H1 (cell line): Measurements from ENCODE around the gene NNMT. TPM values are rescaled to one million over a fixed set of nuclear protein-coding genes. Genes with fewer than 3 reads are reported as not detected.
A peak's percentile ranks its signal among the peaks of the same experiment; 100 is the strongest.

Experiments
- CTCF ChIA-PET: fragments of 300-600 bp; sonication (Branson Sonifier 250); formaldehyde crosslinking; loops from one replicate; lab custom pipeline; 2021; ENCODE audit not compliant: partially characterized antibody; lab: Charles Lee
- POLR2A ChIA-PET: fragments of 300-600 bp; sonication (Branson Sonifier 250); formaldehyde crosslinking; loops from one replicate; lab custom pipeline; 2021; ENCODE audit warnings: inconsistent platforms; ENCODE audit not compliant: partially characterized antibody; lab: Charles Lee
- DNase-seq, 2 experiments: peaks; one replicate each; pipeline versions ENCODE4 v3.0.0 to v3.0.0-alpha.2; 2010 to 2022; ENCODE audit warnings: low spot score in 2 of 2, low read depth in 1 of 2, mixed read lengths in 1 of 2
- FAIRE-seq: peaks from 2 replicates; lab custom pipeline; 2011; peaks lifted over from hg19 to GRCh38; lab: Jason Lieb, UNC
- H2AFZ ChIP-seq: 2 replicates; pipeline ENCODE4 v1.8.1; 2012; ENCODE audit warnings: low read length, inconsistent platforms
- H2AK5ac ChIP-seq: 2 replicates; pipeline ENCODE4 v1.6.1; 2013; ENCODE audit warnings: low read depth, low read length
- H2BK120ac ChIP-seq: replicated peaks from 2 replicates; pipeline ENCODE3; 2013; ENCODE audit warnings: low read depth, low read length, inconsistent platforms
- H2BK12ac ChIP-seq: 2 replicates; pipeline ENCODE4 v1.6.1; 2013; ENCODE audit warnings: low read depth, low read length
- H2BK15ac ChIP-seq: 2 replicates; pipeline ENCODE4 v1.6.1; 2013; ENCODE audit warnings: low read length
- H2BK20ac ChIP-seq: 2 replicates; pipeline ENCODE4 v1.6.1; 2013; ENCODE audit warnings: low read length
- H2BK5ac ChIP-seq: 2 replicates; pipeline ENCODE4 v1.6.1; 2013; ENCODE audit warnings: low read depth, low read length
- H3K14ac ChIP-seq: 2 replicates; pipeline ENCODE4 v1.6.1; 2013; ENCODE audit warnings: inconsistent platforms; ENCODE audit not compliant: insufficient read length
- H3K18ac ChIP-seq: 2 replicates; pipeline ENCODE4 v1.6.1; 2013; ENCODE audit warnings: low read length; ENCODE audit errors: extremely low read depth
- H3K23ac ChIP-seq: 2 replicates; pipeline ENCODE4 v1.6.1; 2013; ENCODE audit warnings: inconsistent platforms; ENCODE audit not compliant: insufficient read length
- H3K23me2 ChIP-seq: 2 replicates; pipeline ENCODE4 v1.6.1; 2013; ENCODE audit warnings: low read depth, low read length
- H3K27ac ChIP-seq: 2 replicates; pipeline ENCODE4 v1.6.1; 2011; ENCODE audit warnings: low read depth, low read length, inconsistent platforms
- H3K27me3 ChIP-seq, 4 experiments: replicated peaks in 1 of 4; 1 replicate in 1 of 4; 2 replicates in 3 of 4; pipeline versions ENCODE4 v1.6.1 to v1.8.1; 2011 to 2013; ENCODE audit warnings: low read length in 3 of 4, mild to moderate bottlenecking in 3 of 4, inconsistent platforms in 2 of 4, mixed read lengths in 2 of 4, moderate library complexity in 1 of 4; ENCODE audit not compliant: control insufficient read depth in 3 of 4, insufficient read depth in 3 of 4; ENCODE audit errors: extremely low read depth in 1 of 4
- H3K36me3 ChIP-seq, 4 experiments: 2 replicates each; pipeline versions ENCODE4 v1.6.1 to v1.8.1; 2011 to 2013; ENCODE audit warnings: mild to moderate bottlenecking in 4 of 4, low read length in 3 of 4, moderate library complexity in 2 of 4, control low read depth in 1 of 4, inconsistent platforms in 1 of 4; ENCODE audit not compliant: insufficient read depth in 4 of 4, control insufficient read depth in 2 of 4
- H3K4ac ChIP-seq: replicated peaks from 2 replicates; pipeline ENCODE3; 2013; ENCODE audit warnings: low read length, low read depth, mixed read lengths, inconsistent platforms; ENCODE audit not compliant: insufficient read length
- H3K4me1 ChIP-seq, 4 experiments: replicated peaks in 1 of 4; 1 replicate in 1 of 4; 2 replicates in 3 of 4; pipeline versions ENCODE4 v1.6.1 to v1.8.1; 2011 to 2013; ENCODE audit warnings: low read length in 3 of 4, inconsistent platforms in 2 of 4, mixed read lengths in 1 of 4; ENCODE audit not compliant: insufficient read depth in 4 of 4, control insufficient read depth in 3 of 4
- H3K4me2 ChIP-seq, 2 experiments: 2 replicates each; pipeline versions ENCODE4 v1.6.1 to v1.8.1; 2011 to 2013; ENCODE audit warnings: low read depth in 2 of 2, low read length in 2 of 2, control low read depth in 1 of 2, inconsistent platforms in 1 of 2, mild to moderate bottlenecking in 1 of 2; ENCODE audit not compliant: insufficient read depth in 1 of 2
- H3K4me3 ChIP-seq, 4 experiments: fragments of 200-600, 300-600 bp in 1 of 4; sonication (generic), shearing (Covaris generic), sonication (Bioruptor Twin) in 1 of 4; 2 replicates each; pipeline versions ENCODE4 v1.5.1 to v1.8.1; 2011 to 2016; ENCODE audit warnings: low read length in 4 of 4, low read depth in 3 of 4, control low read depth in 2 of 4, inconsistent platforms in 2 of 4, mild to moderate bottlenecking in 2 of 4, mixed read lengths in 1 of 4, moderate library complexity in 1 of 4; ENCODE audit not compliant: insufficient read depth in 2 of 4; ENCODE audit errors: extremely low read depth in 1 of 4
- H3K56ac ChIP-seq: replicated peaks from 2 replicates; pipeline ENCODE3; 2013; ENCODE audit warnings: low read depth, mild to moderate bottlenecking, mixed read lengths, low read length, inconsistent platforms; ENCODE audit not compliant: insufficient read length
- H3K79me1 ChIP-seq: 2 replicates; pipeline ENCODE4 v1.6.1; 2013; ENCODE audit warnings: low read depth, low read length, control low read depth
- H3K79me2 ChIP-seq, 2 experiments: 2 replicates each; pipeline versions ENCODE4 v1.6.1 to v1.8.1; 2012 to 2013; ENCODE audit warnings: low read length in 2 of 2, mild to moderate bottlenecking in 2 of 2, inconsistent platforms in 1 of 2; ENCODE audit not compliant: insufficient read depth in 2 of 2, control insufficient read depth in 1 of 2
- H3K9ac ChIP-seq, 4 experiments: replicated peaks in 1 of 4; 1 replicate in 1 of 4; 2 replicates in 3 of 4; pipeline versions ENCODE4 v1.6.1 to v1.8.1; 2011 to 2013; ENCODE audit warnings: low read depth in 3 of 4, low read length in 3 of 4, control low read depth in 2 of 4, mild to moderate bottlenecking in 2 of 4, moderate library complexity in 2 of 4, inconsistent platforms in 1 of 4; ENCODE audit errors: extremely low read depth in 1 of 4
- H3K9me3 ChIP-seq, 2 experiments: 2 replicates each; pipeline versions ENCODE4 v1.6.1 to v1.8.1; 2012 to 2013; ENCODE audit warnings: mild to moderate bottlenecking in 2 of 2, moderate library complexity in 2 of 2, control low read depth in 1 of 2, inconsistent platforms in 1 of 2, low read depth in 1 of 2, low read length in 1 of 2, mixed read lengths in 1 of 2; ENCODE audit not compliant: insufficient read depth in 2 of 2
- H4K20me1 ChIP-seq, 2 experiments: replicated peaks in 1 of 2; 2 replicates each; pipeline versions ENCODE3 to v1.8.1; 2011 to 2013; ENCODE audit warnings: inconsistent platforms in 2 of 2, low read length in 2 of 2, mild to moderate bottlenecking in 1 of 2; ENCODE audit not compliant: insufficient read depth in 2 of 2, control insufficient read depth in 1 of 2
- H4K5ac ChIP-seq: 2 replicates; pipeline ENCODE4 v1.6.1; 2013; ENCODE audit warnings: low read length, low read depth, mixed read lengths, inconsistent platforms; ENCODE audit not compliant: insufficient read length
- H4K8ac ChIP-seq: 2 replicates; pipeline ENCODE4 v1.8.0; 2013; ENCODE audit warnings: mild to moderate bottlenecking, moderate library complexity, low read length, inconsistent platforms; ENCODE audit not compliant: insufficient read depth; ENCODE audit errors: extremely low read depth
- H4K91ac ChIP-seq: replicated peaks from 2 replicates; pipeline ENCODE3; 2013; ENCODE audit warnings: low read length, mixed read lengths, inconsistent platforms; ENCODE audit not compliant: insufficient read length
- ASH2L ChIP-seq: fragments of 200-600, 300-600 bp; sonication (generic); IDR thresholded peaks from one replicate; pipeline ENCODE4 v1.7.1; 2017; ENCODE audit warnings: low read length
- CTCF ChIP-seq, 3 experiments: IDR thresholded peaks; 1 replicate in 2 of 3; 2 replicates in 1 of 3; pipeline versions ENCODE4 v1.5.1 to v1.6.1; 2011; ENCODE audit warnings: low read length in 3 of 3, mild to moderate bottlenecking in 3 of 3, inconsistent platforms in 2 of 3, low read depth in 1 of 3, moderate library complexity in 1 of 3; ENCODE audit not compliant: insufficient read depth in 1 of 3; ENCODE audit errors: control extremely low read depth in 1 of 3
- HDAC6 ChIP-seq: IDR thresholded peaks from one replicate; pipeline ENCODE4 v1.7.1; 2012; ENCODE audit warnings: low read depth, mild to moderate bottlenecking, inconsistent platforms, low read length, moderate library complexity
- JUND ChIP-seq: IDR thresholded peaks from 2 replicates; pipeline ENCODE4 v1.6.1; 2011; ENCODE audit warnings: mild to moderate bottlenecking, improper control_type of control experiment, low read length
- KDM5A ChIP-seq: fragments of 200-600 bp; IDR thresholded peaks from 2 replicates; pipeline ENCODE4 v1.7.1; 2012; ENCODE audit warnings: mild to moderate bottlenecking, low read length, inconsistent platforms, mixed read lengths
- MAX ChIP-seq: IDR thresholded peaks from 2 replicates; pipeline ENCODE4 v1.6.1; 2012; ENCODE audit warnings: inconsistent platforms
- SIRT6 ChIP-seq: IDR thresholded peaks from one replicate; pipeline ENCODE4 v1.7.1; 2012; ENCODE audit warnings: low read length, inconsistent platforms
- SIX5 ChIP-seq: IDR thresholded peaks from 2 replicates; pipeline ENCODE4 v1.6.1; 2011; ENCODE audit warnings: mild to moderate bottlenecking, low read depth, low read length
- TBP ChIP-seq: IDR thresholded peaks from 2 replicates; pipeline ENCODE4 v1.6.1; 2011; ENCODE audit warnings: low read depth, low read length, improper control_type of control experiment
- WGBS, 2 experiments: shearing (Covaris generic) in 1 of 2; methylation state at CpG; one replicate each; pipeline versions ENCODE4 v1.1.6 to v1.1.7; 2013 to 2015; ENCODE audit warnings: low lambda C conversion rate in 2 of 2, mixed read lengths in 2 of 2, inconsistent platforms in 1 of 2, low coverage in 1 of 2, missing lambda C conversion rate in 1 of 2; ENCODE audit not compliant: insufficient replicate concordance in 2 of 2, insufficient coverage in 1 of 2, insufficient read length in 1 of 2; ENCODE audit errors: extremely low coverage in 1 of 2, missing lambda C conversion rate in 1 of 2; 5-methylcytosine and 5-hydroxymethylcytosine counted together
- polyA plus RNA-seq, 7 experiments: library from polyadenylated mRNA; depleted of rRNA in 3 of 7; stranded (reverse) in 5 of 7; unstranded in 2 of 7; fragments of >200 nt in 5 of 7; fragments of 200-250 nt in 2 of 7; gene quantifications; 1 replicate in 5 of 7; 2 replicates in 1 of 7; 4 replicates in 1 of 7; pipeline versions ENCODE4 v1.2.1 to v1.2.3, GENCODE V29; 2011 to 2013; ENCODE audit warnings: missing spikeins in 2 of 7, mixed read lengths in 2 of 7
- total RNA-seq: library from RNA; stranded (reverse); fragmentation: NEBNext Ultra II Directional; extraction: Animal tissue kit (Norgen Biotek cat#: 25700); gene quantifications from 2 replicates; pipeline ENCODE4 v1.2.1, GENCODE V29; 2021

Gene NNMT
- total and polyA plus RNA-seq, 2 of the 8 experiments (the other 6 are each of a cell fraction or from before 2014, with no cell fraction given): not detected

- H3K79me2 ChIP-seq: no peaks in the 10 kb centered on the region
- H3K4me1 ChIP-seq: peaks cover 0 to 4% (median 0%) of the 10 kb centered on the region in 4 experiments; a peak in 2 of 7 replicates
- no peak overlapping the region for H4K8ac ChIP-seq
- no peaks in the 10 kb centered on the region for H4K20me1 ChIP-seq
- FAIRE-seq (no peak), DNase-seq (peak in 1 of 2 experiments; percentile 20)
- H2BK120ac ChIP-seq: no peak overlapping the region
- no peak overlapping the region for H2AFZ ChIP-seq
- no peak overlapping the region for H2BK5ac ChIP-seq
- H4K91ac ChIP-seq: no peak overlapping the region
- 79% methylated on average over 5 of the region's 5 CpGs; no CpG with 5 or more reads in 1 of the 2 experiments for WGBS, 2 experiments
- no peak overlapping the region for H2BK20ac ChIP-seq
- H2AK5ac ChIP-seq: no peak overlapping the region
- POLR2A ChIA-PET: no interaction called here
- H3K56ac ChIP-seq: no peak overlapping the region
- TF ChIP-seq MAX (no peak), SIX5 (no peak), ASH2L (no peak), HDAC6 (no peak), CTCF (IDR thresholded peaks at IDR 0.05; ENCODE audit: control extremely low read depth in 1 of 3, insufficient read depth in 1 of 3, low read depth in 1 of 3, low read length in 3 of 3) (no peak), KDM5A (no peak), JUND (no peak), SIRT6 (no peak), TBP (no peak)
- no peaks in the 10 kb centered on the region for H3K23me2 ChIP-seq
- no peak overlapping the region for H3K9ac ChIP-seq
- no peaks in the 10 kb centered on the region for H3K9me3 ChIP-seq
- no peaks in the 10 kb centered on the region for H3K79me1 ChIP-seq
- H2BK12ac ChIP-seq: no peak overlapping the region
- H3K4me2 ChIP-seq: no peak overlapping the region
- peaks cover 0 to 1% (median 0%) of the 10 kb centered on the region in 4 experiments; a peak in 1 of 7 replicates for H3K27me3 ChIP-seq
- no peaks in the 10 kb centered on the region for H3K36me3 ChIP-seq
- no peak overlapping the region for H3K27ac ChIP-seq
- H3K14ac ChIP-seq: no peak overlapping the region
- H2BK15ac ChIP-seq: no peak overlapping the region
- H3K18ac ChIP-seq: no peak overlapping the region
- H3K23ac ChIP-seq: no peak overlapping the region
- no peak overlapping the region for H3K4me3 ChIP-seq
- no peak overlapping the region for H3K4ac ChIP-seq
- H4K5ac ChIP-seq: no peak overlapping the region
- CTCF ChIA-PET: interaction anchor here (0.6 to 12.4 kb wide), 3 partner anchors 14 to 281 kb away, joined by 3 to 123 read pairs (median 4); no protein-coding TSS in a partner anchor
These were observed 20.1 kb upstream of the NNMT start for GRCh38 chr11:114276077-114276476.
